ENCODE measurements around the gene RPS8.
"Not testable (repeated sequence)": the region's sequence is repeated elsewhere in the genome, so short reads cannot be mapped to it uniquely, and the experiment has no call there.

Gene RPS8

GRCh38 chr1:44820328-44821239 lies 45.2 kb downstream of the RPS8 start:
- no peak for DNase-seq

- DNase-seq: no peak
Observed at GRCh38 chr1:44821240-44821715, 45.9 kb downstream of the RPS8 start.

- no peak for DNase-seq
Observed at GRCh38 chr1:44822131-44822701, 46.9 kb downstream of the RPS8 start.

- no peak for DNase-seq
Observed at GRCh38 chr1:44822981-44823451, 47.7 kb downstream of the RPS8 start.

- DNase-seq: not testable (repeated sequence)
Observed at GRCh38 chr1:44824392-44824791, 49.1 kb downstream of the RPS8 start.

GRCh38 chr1:44826375-44827196 lies 51.2 kb downstream of the RPS8 start:
- no peak for DNase-seq

- DNase-seq: no peak
Observed at GRCh38 chr1:44827197-44828002, 52.1 kb downstream of the RPS8 start.

- no peak for DNase-seq
Observed at GRCh38 chr1:44828003-44828651, 52.8 kb downstream of the RPS8 start.

Measured in fibroblast of skin of right quadriceps (primary cell).